ENCODE data around the gene AZU1.
"Not testable (repeated sequence)": the region's sequence is repeated elsewhere in the genome, so short reads cannot be mapped to it uniquely, and the experiment has no call there.

Gene AZU1

DNA sequence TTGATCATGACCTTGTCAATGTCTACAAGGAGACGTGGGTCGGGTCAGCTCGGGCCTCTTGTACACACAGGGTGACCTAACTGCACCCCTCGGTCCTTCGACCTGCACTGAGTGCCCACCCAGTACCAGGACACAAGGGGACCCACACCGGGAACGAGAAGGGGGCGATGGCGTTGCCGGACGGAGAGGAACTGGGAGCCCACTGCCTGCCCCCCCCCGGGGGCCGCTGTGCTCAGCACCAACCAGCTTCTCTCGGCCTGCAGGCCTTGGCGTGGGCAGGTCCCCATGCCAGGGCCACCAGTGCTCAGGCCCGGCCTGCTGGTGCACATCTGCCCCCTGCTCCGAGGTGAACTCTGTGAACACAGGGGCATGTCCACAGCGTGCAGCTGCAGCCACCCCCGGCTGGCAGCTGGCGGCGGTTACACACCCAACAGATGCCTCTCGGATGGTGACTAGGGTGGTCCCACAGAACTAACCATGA is 46.0 kb downstream of the AZU1 start:
- no peak for DNase-seq (ENCODE audit: low spot score)

- DNase-seq (ENCODE audit: low spot score) = no peak
Measured at GRCh38 chr19:875265-875879, 47.7 kb downstream of the AZU1 start.

GRCh38 chr19:876089-876488 is 48.5 kb downstream of the AZU1 start:
- no peak for DNase-seq (ENCODE audit: low spot score)

- no peak for DNase-seq (ENCODE audit: low spot score)
Measured at GRCh38 chr19:876780-877314, 49.2 kb downstream of the AZU1 start.

DNA sequence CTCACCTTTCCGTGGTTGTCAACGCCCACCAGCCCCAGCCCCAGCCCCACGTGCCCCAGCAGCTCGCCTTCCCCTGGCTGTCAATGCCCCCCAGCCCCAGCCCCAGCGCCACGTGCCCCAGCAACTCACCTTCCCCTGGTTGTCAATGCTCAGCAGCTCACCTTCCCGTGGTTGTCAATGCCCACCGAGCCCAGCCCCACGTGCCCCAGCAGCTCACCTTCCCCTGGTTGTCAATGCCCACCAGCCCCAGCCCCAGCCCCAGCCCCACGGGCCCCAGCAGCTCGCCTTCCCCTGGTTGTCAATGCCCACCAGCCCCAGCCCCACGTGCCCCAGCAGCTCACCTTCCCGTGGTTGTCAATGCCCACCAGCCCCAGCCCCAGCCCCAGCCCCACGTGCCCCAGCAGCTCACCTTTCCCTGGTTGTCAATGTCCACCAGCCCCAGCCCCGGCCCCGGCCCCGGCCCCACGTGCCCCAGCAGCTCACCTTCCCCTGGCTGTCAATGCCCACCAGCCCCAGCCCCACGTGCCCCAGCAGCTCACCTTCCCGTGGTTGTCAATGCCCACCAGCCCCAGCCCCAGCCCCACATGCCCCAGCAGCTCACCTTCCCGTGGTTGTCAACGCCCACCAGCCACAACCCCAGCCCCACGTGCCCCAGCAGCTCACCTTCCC is 50.5 kb downstream of the AZU1 start:
- DNase-seq (ENCODE audit: low spot score) = not testable (repeated sequence)

GRCh38 chr19:878751-879561 is 51.3 kb downstream of the AZU1 start:
- DNase-seq (ENCODE audit: low spot score) = not testable (repeated sequence)

DNA sequence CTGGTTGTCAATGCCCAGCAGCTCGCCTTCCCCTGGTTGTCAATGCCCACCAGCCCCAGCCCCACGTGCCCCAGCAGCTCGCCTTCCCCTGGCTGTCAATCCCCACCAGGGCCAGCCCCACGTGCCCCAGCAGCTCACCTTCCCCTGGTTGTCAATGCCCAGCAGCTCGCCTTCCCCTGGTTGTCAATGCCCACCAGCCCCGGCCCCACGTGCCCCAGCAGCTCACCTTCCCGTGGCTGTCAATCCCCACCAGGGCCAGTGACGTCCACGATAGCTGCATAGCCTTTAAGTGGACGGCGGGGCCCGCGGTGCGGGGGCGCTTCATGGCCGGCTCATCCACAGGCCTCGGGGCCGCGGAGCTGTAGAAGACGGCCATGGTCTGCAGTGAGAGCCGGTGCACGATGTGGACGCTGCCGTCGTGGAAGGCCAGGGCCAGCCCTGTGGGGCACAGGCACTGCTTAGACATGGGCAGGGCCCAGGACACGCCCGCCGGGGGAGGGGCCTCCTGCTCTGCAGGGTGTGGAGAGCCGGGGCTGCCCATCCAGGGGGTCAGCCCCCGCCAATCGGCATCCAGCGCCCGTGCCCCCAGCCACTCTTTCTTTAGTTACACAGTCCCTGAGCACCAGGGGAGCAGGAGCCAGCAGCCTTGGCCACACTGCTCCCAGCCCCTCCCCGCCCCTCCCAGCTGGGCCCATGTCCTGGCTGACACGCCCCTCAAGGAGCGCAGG is 52.2 kb downstream of the AZU1 start:
- DNase-seq (ENCODE audit: low spot score) = no peak
